Activated CD8-positive, alpha-beta memory T cell treated with anti-CD3 and anti-CD28 coated beads for 4 hours (primary cell): ENCODE results near the gene SLC6A4.
"Not testable (repeated sequence)": the region's sequence is repeated elsewhere in the genome, so short reads cannot be mapped to it uniquely, and the experiment has no call there.

ENCODE experiments used
- DNase-seq, 2 donors: peaks; one replicate each; pipeline ENCODE4 v3.0.0-alpha.2; 2020; ENCODE audit warnings: low read depth in 2 of 2

SLC6A4 gene

GRCh38 chr17:30219833-30220232 is 15.7 kb downstream of the SLC6A4 start:
- no peak for DNase-seq

GRCh38 chr17:30219315-30219714 is 16.2 kb downstream of the SLC6A4 start:
- DNase-seq, result no peak

- DNase-seq, result no peak
These were observed 16.7 kb downstream of the SLC6A4 start for GRCh38 chr17:30218799-30219198.

GRCh38 chr17:30217746-30218245 is 17.7 kb downstream of the SLC6A4 start:
- no peak for DNase-seq

- DNase-seq, result no peak
These were observed 18.4 kb downstream of the SLC6A4 start for GRCh38 chr17:30217054-30217453.

GRCh38 chr17:30212750-30213149 is 22.7 kb downstream of the SLC6A4 start:
- no peak for DNase-seq

- DNase-seq, result no peak
These were observed 24.1 kb downstream of the SLC6A4 start for GRCh38 chr17:30211371-30211770.

GRCh38 chr17:30210901-30211300 is 24.6 kb downstream of the SLC6A4 start:
- DNase-seq, result no peak

- DNase-seq, result no peak
These were observed 25.1 kb downstream of the SLC6A4 start for GRCh38 chr17:30210366-30210765.

GRCh38 chr17:30209930-30210329 is 25.6 kb downstream of the SLC6A4 start:
- DNase-seq, result no peak

GRCh38 chr17:30208214-30208613 is 27.3 kb downstream of the SLC6A4 start:
- no peak for DNase-seq

GRCh38 chr17:30207655-30208054 is 27.8 kb downstream of the SLC6A4 start:
- DNase-seq, result no peak

- no peak for DNase-seq
These were observed 32.0 kb downstream of the SLC6A4 start for GRCh38 chr17:30203471-30203981.

- DNase-seq, result not testable (repeated sequence)
These were observed 34.8 kb downstream of the SLC6A4 start for GRCh38 chr17:30200656-30201055.

GRCh38 chr17:30200106-30200505 is 35.4 kb downstream of the SLC6A4 start:
- DNase-seq, result no peak

GRCh38 chr17:30199600-30199999 is 35.9 kb downstream of the SLC6A4 start:
- no peak for DNase-seq

GRCh38 chr17:30197416-30197815 is 38.1 kb downstream of the SLC6A4 start:
- no peak for DNase-seq

- no peak for DNase-seq
These were observed 39.0 kb downstream of the SLC6A4 start for GRCh38 chr17:30196504-30196903.

GRCh38 chr17:30191072-30191471 is 44.4 kb downstream of the SLC6A4 start:
- DNase-seq, result no peak

- no peak for DNase-seq
These were observed 47.1 kb downstream of the SLC6A4 start for GRCh38 chr17:30188211-30188939.

- no peak for DNase-seq
These were observed 47.9 kb downstream of the SLC6A4 start for GRCh38 chr17:30187573-30187972.

- no peak for DNase-seq
These were observed 48.7 kb downstream of the SLC6A4 start for GRCh38 chr17:30186761-30187160.

- DNase-seq, result no peak
These were observed 58.6 kb downstream of the SLC6A4 start for GRCh38 chr17:30176855-30177254.

- no peak for DNase-seq
These were observed 60.9 kb downstream of the SLC6A4 start for GRCh38 chr17:30174556-30174955.
